ENCODE data around the gene C19orf47. TPM values are rescaled to one million over a fixed set of nuclear protein-coding genes. Genes with fewer than 3 reads are reported as not detected.
"Not testable (repeated sequence)": the region's sequence is repeated elsewhere in the genome, so short reads cannot be mapped to it uniquely, and the experiment has no call there.

C19orf47 gene
- total RNA-seq, 1 donor from 2014 or later = 28.9 TPM

DNA sequence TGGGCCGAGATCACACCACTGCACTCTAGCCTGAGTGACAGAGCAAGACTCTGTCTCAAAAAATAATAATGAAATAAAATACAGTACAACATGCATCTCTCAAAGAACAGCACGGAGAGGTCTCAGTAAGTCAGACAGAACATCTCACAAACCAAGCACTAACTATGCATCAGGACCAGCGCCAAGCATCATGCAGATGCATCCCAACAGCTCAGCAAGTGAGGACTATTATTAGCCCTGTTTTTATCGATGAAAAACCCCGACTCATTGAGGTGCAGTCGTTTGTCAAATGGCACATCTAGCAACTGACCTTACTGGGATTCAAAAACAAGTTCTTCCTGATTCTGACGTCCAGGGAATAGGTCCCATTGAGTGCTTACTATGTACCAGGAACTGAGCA is 3.8 kb downstream of the C19orf47 start:
- intact Hi-C loops (cut with micrococcal nuclease) = no loop called here
- H3K27ac Mint-ChIP-seq = no peak overlapping the region
- no peaks in the 10 kb centered on the region for H3K9me3 Mint-ChIP-seq
- peaks cover 2% of the 10 kb centered on the region for H3K27me3 Mint-ChIP-seq
- H3K4me1 Mint-ChIP-seq = peaks cover 23% of the 10 kb centered on the region
- DNase-seq = no peak
- no peak overlapping the region for H3K4me3 Mint-ChIP-seq
- peaks cover 15% of the 10 kb centered on the region for H3K36me3 Mint-ChIP-seq (ENCODE audit: low read depth)

DNA sequence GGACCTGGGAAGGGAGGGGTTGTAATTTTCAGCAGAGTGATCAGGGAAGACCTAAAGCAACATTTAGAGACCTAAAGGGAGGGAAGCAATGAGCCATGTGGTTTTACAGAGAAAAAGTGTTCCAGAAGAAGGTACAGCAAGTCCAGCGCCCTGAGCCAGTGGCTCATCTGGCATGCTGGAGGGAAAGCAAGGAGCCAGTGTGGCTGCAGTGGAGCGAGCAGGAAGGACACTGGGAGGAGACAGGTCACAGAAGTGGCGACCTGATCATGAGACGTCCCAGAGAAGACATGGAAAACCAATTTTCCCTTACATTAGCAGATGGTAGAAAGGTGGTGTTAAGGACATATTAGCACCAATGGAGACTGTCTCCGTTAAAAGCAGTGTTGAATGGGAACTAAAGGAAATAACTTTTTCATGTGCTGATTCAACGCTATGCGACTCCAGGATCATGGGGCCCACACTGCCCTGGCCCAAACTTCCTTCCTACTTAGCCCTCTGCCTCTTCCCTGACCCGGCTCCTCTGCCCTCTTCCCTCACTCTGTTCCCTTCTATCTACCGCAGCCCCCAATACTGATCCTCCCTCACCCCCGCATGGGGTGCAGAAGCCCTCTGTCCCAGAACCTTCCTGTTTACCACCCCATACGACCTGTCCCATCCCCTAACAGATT is 5.4 kb downstream of the C19orf47 start:
- DNase-seq = no peak
- Mint-ChIP-seq H3K36me3 (ENCODE audit: low read depth) (peaks cover 16% of the 10 kb centered on the region), H3K4me3 (no peak overlapping the region), H3K27me3 (no peaks in the 10 kb centered on the region), H3K4me1 (peaks cover 14% of the 10 kb centered on the region), H3K27ac (no peak overlapping the region), H3K9me3 (no peaks in the 10 kb centered on the region)
- intact Hi-C loops (cut with micrococcal nuclease) = no loop called here

DNA sequence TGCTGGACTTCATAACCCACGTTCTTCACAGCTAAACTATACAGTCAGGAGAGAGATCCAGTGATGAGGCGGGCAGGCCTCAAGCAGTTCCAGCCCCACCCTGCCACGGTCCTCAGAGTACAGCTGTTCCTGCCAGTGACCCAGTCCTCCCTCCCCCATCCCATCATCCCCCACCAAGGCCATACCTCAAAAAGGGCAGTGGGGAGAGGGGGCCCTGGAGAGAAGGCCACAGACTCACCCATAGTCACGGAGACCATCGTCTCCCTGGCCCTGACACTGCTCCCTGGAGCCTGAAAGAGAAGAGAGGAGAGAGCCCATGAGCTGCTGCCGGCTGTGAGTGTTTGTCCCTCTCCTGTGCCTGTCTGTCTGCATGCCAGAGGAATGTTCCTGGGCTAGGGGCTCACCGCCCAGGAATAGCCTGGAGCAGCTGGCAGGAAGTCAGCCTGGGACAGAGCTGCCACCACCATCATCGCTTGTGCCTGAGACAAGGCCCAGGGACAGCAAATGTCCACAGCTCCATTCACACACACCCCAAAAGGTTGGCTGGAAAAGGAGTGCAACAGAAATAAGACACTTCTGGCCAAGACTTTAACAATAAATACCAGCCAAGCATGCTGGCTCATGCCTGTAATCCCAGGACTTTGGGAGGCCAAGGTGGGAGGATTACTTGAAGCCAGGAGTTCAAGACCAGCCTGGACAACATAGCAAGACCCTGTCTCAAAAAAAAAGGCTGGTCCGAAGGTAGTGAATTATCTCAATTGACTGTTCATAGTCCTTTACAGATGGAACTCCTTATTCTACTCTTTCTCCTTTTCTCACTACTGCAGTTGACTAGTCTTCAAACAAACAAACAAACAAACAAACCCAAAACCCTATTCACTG is 6.4 kb downstream of the C19orf47 start:
- no peak overlapping the region for H3K27ac Mint-ChIP-seq
- intact Hi-C loops (cut with micrococcal nuclease) = no loop called here

GRCh38 chr19:40339018-40339728 is 9.0 kb downstream of the C19orf47 start:
- peaks cover 22% of the 10 kb centered on the region for H3K36me3 Mint-ChIP-seq (ENCODE audit: low read depth)
- H3K27me3 Mint-ChIP-seq = no peaks in the 10 kb centered on the region
- no peak overlapping the region for H3K27ac Mint-ChIP-seq
- H3K4me3 Mint-ChIP-seq = no peak overlapping the region
- H3K4me1 Mint-ChIP-seq = peaks cover 4% of the 10 kb centered on the region
- no peak for DNase-seq
- intact Hi-C loops (cut with micrococcal nuclease) = no loop called here
- no peaks in the 10 kb centered on the region for H3K9me3 Mint-ChIP-seq

More for the DNA sequence above, 6.4 kb downstream of the C19orf47 start:
- Mint-ChIP-seq H3K27me3 (no peaks in the 10 kb centered on the region), H3K9me3 (no peaks in the 10 kb centered on the region), H3K4me3 (no peak overlapping the region), H3K36me3 (ENCODE audit: low read depth) (peaks cover 16% of the 10 kb centered on the region), H3K4me1 (peaks cover 6% of the 10 kb centered on the region)
- DNase-seq = no peak

GRCh38 chr19:40337594-40337993 is 10.6 kb downstream of the C19orf47 start:
- Mint-ChIP-seq H3K36me3 (ENCODE audit: low read depth) (peaks cover 32% of the 10 kb centered on the region), H3K9me3 (no peaks in the 10 kb centered on the region), H3K4me1 (peaks cover 4% of the 10 kb centered on the region), H3K27me3 (no peaks in the 10 kb centered on the region), H3K4me3 (no peak overlapping the region), H3K27ac (no peak overlapping the region)
- DNase-seq = no peak
- intact Hi-C loops (cut with micrococcal nuclease) = no loop called here

- peaks cover 30% of the 10 kb centered on the region for H3K36me3 Mint-ChIP-seq (ENCODE audit: low read depth)
- no peaks in the 10 kb centered on the region for H3K9me3 Mint-ChIP-seq
- no peak overlapping the region for H3K27ac Mint-ChIP-seq
- H3K27me3 Mint-ChIP-seq = no peaks in the 10 kb centered on the region
- H3K4me1 Mint-ChIP-seq = no peaks in the 10 kb centered on the region
- intact Hi-C loops (cut with micrococcal nuclease) = no loop called here
- no peak overlapping the region for H3K4me3 Mint-ChIP-seq
- DNase-seq = no peak
Measured at GRCh38 chr19:40337107-40337506, 11.1 kb downstream of the C19orf47 start.

DNA sequence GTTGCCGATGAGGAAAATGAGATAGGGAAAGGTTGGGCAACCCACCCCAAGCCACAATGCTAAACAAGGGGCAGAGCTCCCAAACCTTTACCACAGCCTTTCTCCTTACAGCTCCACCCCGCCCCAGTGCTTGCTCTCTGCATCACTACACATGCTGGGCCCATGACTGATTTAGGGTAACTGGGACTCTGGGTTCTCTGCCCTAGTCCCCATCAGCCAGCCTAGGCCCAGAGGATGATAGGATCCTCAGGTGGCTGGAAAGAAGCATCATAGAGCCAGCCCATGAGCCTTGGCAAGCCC is 11.6 kb downstream of the C19orf47 start:
- Mint-ChIP-seq H3K27me3 (no peaks in the 10 kb centered on the region), H3K4me3 (no peak overlapping the region), H3K9me3 (no peaks in the 10 kb centered on the region), H3K27ac (no peak overlapping the region), H3K4me1 (no peaks in the 10 kb centered on the region), H3K36me3 (ENCODE audit: low read depth) (peaks cover 34% of the 10 kb centered on the region)
- intact Hi-C loops (cut with micrococcal nuclease) = no loop called here
- DNase-seq = no peak

DNA sequence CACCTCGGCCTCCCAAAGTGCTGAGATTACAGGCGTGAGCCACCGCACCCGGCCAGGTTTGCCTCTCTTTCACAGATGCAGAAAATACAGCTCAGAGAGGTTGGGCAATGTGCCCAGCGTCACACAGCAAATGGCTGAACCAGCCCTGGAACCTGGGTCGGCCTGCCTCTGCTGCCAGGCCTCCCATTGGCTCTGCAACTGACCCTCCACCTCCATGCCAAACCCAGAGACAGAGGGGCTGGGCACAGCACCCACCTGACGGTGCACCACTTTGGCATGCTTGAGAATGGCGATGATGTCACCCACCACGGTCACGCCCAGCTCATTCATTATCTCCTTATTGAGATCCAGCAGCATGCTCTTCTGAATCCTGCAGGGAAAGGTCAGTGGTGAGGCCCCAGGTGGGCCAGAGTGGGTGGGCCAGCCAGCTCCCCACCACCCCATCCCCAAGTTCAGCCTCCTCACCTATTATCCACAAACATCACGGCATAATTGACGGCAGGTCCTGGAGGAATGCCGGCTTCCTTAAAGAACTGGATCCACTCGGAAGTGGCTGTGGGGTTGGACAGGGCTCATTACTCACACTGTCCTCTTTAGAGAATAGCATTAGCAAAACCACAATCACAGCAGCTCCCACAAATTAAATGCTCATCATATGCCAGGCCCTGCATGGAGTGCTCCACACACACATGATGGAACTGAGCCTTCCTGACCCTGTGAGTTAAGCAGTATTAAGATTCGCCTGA is 12.2 kb downstream of the C19orf47 start:
- Mint-ChIP-seq H3K9me3 (no peaks in the 10 kb centered on the region), H3K27ac (no peak overlapping the region), H3K27me3 (no peaks in the 10 kb centered on the region), H3K4me1 (no peaks in the 10 kb centered on the region), H3K36me3 (ENCODE audit: low read depth) (peaks cover 40% of the 10 kb centered on the region), H3K4me3 (no peak overlapping the region)
- intact Hi-C loops (cut with micrococcal nuclease) = no loop called here
- no peak for DNase-seq

DNA sequence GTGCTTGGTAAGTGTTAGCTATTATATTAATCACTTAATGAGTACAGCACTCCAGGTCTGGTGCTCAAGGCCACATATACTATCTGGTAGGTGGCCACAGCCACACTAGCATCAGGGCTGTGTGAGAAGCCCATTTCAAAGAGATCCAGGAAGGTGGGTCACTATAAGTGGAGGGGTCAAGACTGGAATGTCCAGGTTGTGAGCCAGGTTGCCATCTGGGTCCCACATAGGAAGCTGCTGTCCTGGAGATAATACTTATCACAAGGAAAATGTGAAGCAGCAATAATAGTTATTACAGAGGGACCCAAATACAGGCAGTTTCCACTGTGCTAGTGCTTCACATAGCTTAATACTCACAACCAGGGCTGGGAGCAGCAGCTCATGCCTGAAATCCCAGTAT is 13.1 kb downstream of the C19orf47 start:
- intact Hi-C loops (cut with micrococcal nuclease) = no loop called here

DNA sequence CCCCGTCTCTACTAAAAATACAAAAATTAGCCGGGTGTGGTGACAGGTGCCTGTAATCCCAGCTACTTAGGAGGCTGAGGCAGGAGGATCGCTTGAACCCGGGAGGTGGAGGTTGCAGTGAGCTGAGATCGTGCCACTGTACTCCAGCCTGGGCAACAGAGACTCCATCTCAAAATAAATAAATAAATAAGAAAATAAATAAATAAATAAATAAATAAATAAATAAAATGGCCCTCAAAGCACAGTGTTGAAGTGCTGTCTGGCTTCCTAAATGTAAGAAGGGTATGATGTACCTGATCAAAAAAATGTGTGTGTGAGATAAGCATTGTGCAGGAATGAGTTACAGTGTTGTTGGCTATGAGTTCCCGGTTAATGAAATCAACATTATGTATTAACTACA is 15.1 kb downstream of the C19orf47 start:
- H3K4me1 Mint-ChIP-seq; H3K4me3 Mint-ChIP-seq; intact Hi-C loops (cut with micrococcal nuclease); DNase-seq; H3K27ac Mint-ChIP-seq; H3K27me3 Mint-ChIP-seq; H3K9me3 Mint-ChIP-seq: not testable (repeated sequence)
- peaks cover 44% of the 10 kb centered on the region for H3K36me3 Mint-ChIP-seq (ENCODE audit: low read depth)

More for the DNA sequence above, 13.1 kb downstream of the C19orf47 start:
- Mint-ChIP-seq H3K4me3 (no peak overlapping the region), H3K27ac (no peak overlapping the region), H3K36me3 (ENCODE audit: low read depth) (peaks cover 40% of the 10 kb centered on the region), H3K27me3 (no peaks in the 10 kb centered on the region), H3K9me3 (no peaks in the 10 kb centered on the region), H3K4me1 (no peaks in the 10 kb centered on the region)
- no peak for DNase-seq

- no peak overlapping the region for H3K4me3 Mint-ChIP-seq
- no peaks in the 10 kb centered on the region for H3K27me3 Mint-ChIP-seq
- DNase-seq = no peak
- H3K9me3 Mint-ChIP-seq = no peaks in the 10 kb centered on the region
- no peak overlapping the region for H3K27ac Mint-ChIP-seq
- intact Hi-C loops (cut with micrococcal nuclease) = no loop called here
- H3K36me3 Mint-ChIP-seq (ENCODE audit: low read depth) = peaks cover 45% of the 10 kb centered on the region
- no peaks in the 10 kb centered on the region for H3K4me1 Mint-ChIP-seq
Measured at GRCh38 chr19:40332669-40333068, 15.5 kb downstream of the C19orf47 start.

DNA sequence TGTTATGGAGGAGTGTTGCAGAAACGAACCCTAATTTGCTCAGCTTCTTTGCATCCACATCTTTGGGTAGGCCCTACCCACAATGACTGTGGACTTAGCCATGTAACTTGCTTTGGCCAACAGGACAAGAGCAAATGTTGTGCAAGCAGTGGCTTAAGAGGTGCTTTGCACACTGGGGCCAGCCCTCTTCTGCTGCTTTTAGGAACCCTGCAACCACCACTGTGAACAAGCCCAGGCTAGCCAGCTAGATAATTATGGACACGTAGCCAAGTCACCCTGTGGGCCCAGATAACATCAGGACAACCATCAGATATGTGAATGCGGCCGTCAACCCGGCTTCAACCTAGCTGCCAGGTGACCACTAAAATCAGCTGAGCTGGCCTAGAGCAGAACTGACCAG is 17.1 kb downstream of the C19orf47 start:
- Mint-ChIP-seq H3K36me3 (ENCODE audit: low read depth) (peaks cover 43% of the 10 kb centered on the region), H3K9me3 (no peaks in the 10 kb centered on the region), H3K27me3 (no peaks in the 10 kb centered on the region), H3K27ac (no peak overlapping the region), H3K4me3 (no peak overlapping the region), H3K4me1 (no peaks in the 10 kb centered on the region)
- intact Hi-C loops (cut with micrococcal nuclease) = no loop called here
- no peak for DNase-seq

- Mint-ChIP-seq H3K9me3 (no peaks in the 10 kb centered on the region), H3K36me3 (ENCODE audit: low read depth) (peaks cover 48% of the 10 kb centered on the region)
Measured at GRCh38 chr19:40326201-40326600, 22.0 kb downstream of the C19orf47 start.

More at GRCh38 chr19:40326201-40326600, 22.0 kb downstream of the C19orf47 start:
- intact Hi-C loops (cut with micrococcal nuclease) = no loop called here
- no peak overlapping the region for H3K27ac Mint-ChIP-seq
- no peak for DNase-seq
- H3K27me3 Mint-ChIP-seq = no peaks in the 10 kb centered on the region
- H3K4me3 Mint-ChIP-seq = no peak overlapping the region
- H3K4me1 Mint-ChIP-seq = no peaks in the 10 kb centered on the region
